GM23338 (cell line): ENCODE results near the gene STX16. TPM values are rescaled to one million over a fixed set of nuclear protein-coding genes. Genes with fewer than 3 reads are reported as not detected.

Source experiments
- ATAC-seq: fragments of 200-7000 bp; cut with Tn5 transposase; 3 replicates; pipeline ENCODE4 v1.9.1; 2020
- DNase-seq: peaks from one replicate; pipeline ENCODE4 v3.0.0-alpha.2; 2015; ENCODE audit warnings: low spot score
- H2AFZ ChIP-seq: fragments of 200-600 bp; sonication (generic); 2 replicates; pipeline ENCODE4 v1.8.0; 2016; ENCODE audit warnings: antibody characterized with exemption, mild to moderate bottlenecking, moderate library complexity
- H3F3A ChIP-seq: fragments of 200-600 bp; sonication (generic); replicated peaks from 2 replicates; pipeline ENCODE4 v1.8.0; 2017; ENCODE audit warnings: antibody characterized with exemption, mixed run types, low read depth
- H3K27ac ChIP-seq: fragments of 200-600 bp; sonication (generic); 2 replicates; pipeline ENCODE4 v1.6.1; 2016; ENCODE audit warnings: low read depth
- H3K27me3 ChIP-seq: fragments of 200-600 bp; sonication (generic); 2 replicates; pipeline ENCODE4 v1.8.0; 2016; ENCODE audit warnings: mild to moderate bottlenecking, mixed run types, moderate library complexity; ENCODE audit not compliant: insufficient read depth
- H3K36me3 ChIP-seq: fragments of 200-600 bp; sonication (generic); 2 replicates; pipeline ENCODE4 v1.8.0; 2016; ENCODE audit warnings: mild to moderate bottlenecking; ENCODE audit not compliant: insufficient read depth
- H3K4me1 ChIP-seq: fragments of 200-600 bp; sonication (generic); 2 replicates; pipeline ENCODE4 v1.8.0; 2016; ENCODE audit warnings: mild to moderate bottlenecking, moderate library complexity; ENCODE audit not compliant: insufficient read depth
- H3K4me2 ChIP-seq: fragments of 200-600 bp; sonication (generic); 2 replicates; pipeline ENCODE4 v1.7.1; 2017; ENCODE audit warnings: mixed run types
- H3K4me3 ChIP-seq: fragments of 200-600 bp; sonication (generic); 2 replicates; pipeline ENCODE4 v1.6.1; 2016; ENCODE audit warnings: mixed run types
- H3K79me2 ChIP-seq: fragments of 200-600 bp; sonication (generic); replicated peaks from 2 replicates; pipeline ENCODE4 v1.8.0; 2017; ENCODE audit warnings: mild to moderate bottlenecking; ENCODE audit not compliant: insufficient read depth
- H3K9me2 ChIP-seq: fragments of 200-600 bp; sonication (generic); 2 replicates; pipeline ENCODE4 v1.8.0; 2017; ENCODE audit not compliant: insufficient read depth
- H4K20me1 ChIP-seq: fragments of 200-600 bp; sonication (generic); replicated peaks from 2 replicates; pipeline ENCODE4 v1.8.0; 2017; ENCODE audit warnings: mild to moderate bottlenecking; ENCODE audit not compliant: insufficient read depth
- H3K27ac Mint-ChIP-seq: 2 replicates; pipeline ENCODE4 v1.8.0; 2020; ENCODE audit warnings: inconsistent platforms, mild to moderate bottlenecking, moderate library complexity, mixed read lengths
- H3K27me3 Mint-ChIP-seq: 3 replicates; pipeline ENCODE4 v1.8.0; 2022; ENCODE audit warnings: low read depth, mild to moderate bottlenecking, moderate library complexity, mixed read lengths, inconsistent platforms; ENCODE audit not compliant: insufficient read depth, poor library complexity
- H3K36me3 Mint-ChIP-seq: 3 replicates; pipeline ENCODE4 v1.8.0; 2021; ENCODE audit warnings: low read depth, mild to moderate bottlenecking, inconsistent platforms, moderate library complexity, mixed read lengths
- H3K4me1 Mint-ChIP-seq: 3 replicates; pipeline ENCODE4 v1.8.0; 2020; ENCODE audit warnings: mild to moderate bottlenecking, inconsistent platforms, mixed read lengths
- H3K4me3 Mint-ChIP-seq: 3 replicates; pipeline ENCODE4 v1.8.0; 2021; ENCODE audit warnings: moderate library complexity, mild to moderate bottlenecking, inconsistent platforms, mixed read lengths
- H3K9me3 Mint-ChIP-seq: 3 replicates; pipeline ENCODE4 v1.8.0; 2020; ENCODE audit warnings: moderate library complexity, mild to moderate bottlenecking, inconsistent platforms, mixed read lengths
- CREB1 ChIP-seq: fragments of 250-450 bp; sonication (Bioruptor Pico); IDR thresholded peaks from 2 replicates; pipeline ENCODE4 v1.5.0; 2020; ENCODE audit warnings: low read depth, mild to moderate bottlenecking, moderate library complexity
- CTCF ChIP-seq, 2 experiments: fragments of 200-600 bp in 1 of 2; sonication (generic) in 1 of 2; conservative IDR thresholded peaks; 2 replicates each; pipeline versions ENCODE4 v1.5.1 to v1.6.1; 2016 to 2017; ENCODE audit warnings: antibody characterized with exemption in 2 of 2, low read depth in 2 of 2, mild to moderate bottlenecking in 2 of 2, moderate library complexity in 1 of 2
- ETS1 ChIP-seq: IDR thresholded peaks from 2 replicates; pipeline ENCODE4 v1.6.1; 2016; ENCODE audit warnings: antibody characterized with exemption
- EZH2 ChIP-seq: fragments of 200-600 bp; sonication (generic); IDR thresholded peaks from one replicate; pipeline ENCODE4 v1.8.0; 2017; ENCODE audit warnings: antibody characterized with exemption, mild to moderate bottlenecking, low read depth; ENCODE audit not compliant: unreplicated experiment
- EZH2phosphoT487 ChIP-seq: fragments of 200-600 bp; sonication (generic); IDR thresholded peaks from one replicate; pipeline ENCODE4 v1.8.1; 2018; ENCODE audit warnings: antibody characterized with exemption; ENCODE audit not compliant: unreplicated experiment
- JUNB ChIP-seq: IDR thresholded peaks from one replicate; pipeline ENCODE4 v1.6.1; 2016; ENCODE audit warnings: antibody characterized with exemption; ENCODE audit not compliant: unreplicated experiment
- NANOG ChIP-seq: IDR thresholded peaks from 2 replicates; pipeline ENCODE4 v1.6.1; 2016; ENCODE audit warnings: antibody characterized with exemption, borderline replicate concordance
- POLR2AphosphoS5 ChIP-seq: IDR thresholded peaks from 2 replicates; pipeline ENCODE4 v1.6.1; 2016; ENCODE audit warnings: antibody characterized with exemption, low read depth
- REST ChIP-seq: IDR thresholded peaks from one replicate; pipeline ENCODE4 v1.6.1; 2018; ENCODE audit warnings: antibody characterized with exemption; ENCODE audit not compliant: unreplicated experiment
- STAT1 ChIP-seq: IDR thresholded peaks from one replicate; pipeline ENCODE4 v1.6.1; 2016; ENCODE audit warnings: antibody characterized with exemption; ENCODE audit not compliant: unreplicated experiment
- ZNF114 ChIP-seq: fragments of 250-450 bp; sonication (Bioruptor Pico); IDR thresholded peaks from 2 replicates; pipeline ENCODE4 v1.5.0; 2020; ENCODE audit warnings: mild to moderate bottlenecking, moderate library complexity
- ZNF331 ChIP-seq: fragments of 250-450 bp; sonication (Bioruptor Pico); IDR thresholded peaks from 2 replicates; pipeline ENCODE4 v1.5.0; 2020; ENCODE audit warnings: low read depth, mild to moderate bottlenecking, moderate library complexity
- polyA plus RNA-seq: library from polyadenylated mRNA; unstranded; fragments of >200 nt; fragmentation: Nextera tagmentation; extraction: Ambion mirVana; gene quantifications from 2 replicates; pipeline ENCODE4 v1.2.1, GENCODE V29; 2016
- total RNA-seq: library from RNA; depleted of rRNA; stranded (reverse); fragments of >200 nt; shearing (Covaris generic); gene quantifications from 2 replicates; pipeline ENCODE4 v1.2.3, GENCODE V29; 2014
- TF ChIP-seq, protein P1 (sequence below): fragments of 250-450 bp; sonication (Bioruptor Pico); IDR thresholded peaks from 2 replicates; pipeline ENCODE4 v1.5.0; 2020; ENCODE audit warnings: mild to moderate bottlenecking, moderate library complexity

STX16 gene
- total and polyA plus RNA-seq, 2 experiments from 2014 or later, result 31.2 to 70.5 TPM

GRCh38 chr20:58713801-58714339, 62.8 kb downstream of the STX16 start:
- Histone ChIP-seq H3K4me1 (no peaks in the 10 kb centered on the region; the same call in 1 of the 2 replicates), H3K79me2 (no peaks in the 10 kb centered on the region), H3K36me3 (no peaks in the 10 kb centered on the region), H3K4me2 (no peak overlapping the region), H3K4me3 (no peak overlapping the region), H3K27ac (no peak overlapping the region), H4K20me1 (no peaks in the 10 kb centered on the region; the same call in 1 of the 2 replicates), H3F3A (no peaks in the 10 kb centered on the region), H3K27me3 (no peaks in the 10 kb centered on the region), H2AFZ (no peak overlapping the region), H3K9me2 (no peaks in the 10 kb centered on the region)
- Mint-ChIP-seq H3K4me1 (peaks cover 8% of the 10 kb centered on the region; the same call in 1 of the 3 replicates), H3K9me3 (no peaks in the 10 kb centered on the region), H3K27me3 (peaks cover 6% of the 10 kb centered on the region), H3K27ac (no peak overlapping the region), H3K4me3 (no peak overlapping the region), H3K36me3 (peaks cover 6% of the 10 kb centered on the region; the same call in 2 of the 3 replicates)
- ATAC-seq, result no peak
- no peak for TF ChIP-seq CTCF (conservative IDR thresholded peaks at IDR 0.05; ENCODE audit: low read depth in 2 of 2)
- no peak for TF ChIP-seq ETS1
- TF ChIP-seq, protein P1, sequence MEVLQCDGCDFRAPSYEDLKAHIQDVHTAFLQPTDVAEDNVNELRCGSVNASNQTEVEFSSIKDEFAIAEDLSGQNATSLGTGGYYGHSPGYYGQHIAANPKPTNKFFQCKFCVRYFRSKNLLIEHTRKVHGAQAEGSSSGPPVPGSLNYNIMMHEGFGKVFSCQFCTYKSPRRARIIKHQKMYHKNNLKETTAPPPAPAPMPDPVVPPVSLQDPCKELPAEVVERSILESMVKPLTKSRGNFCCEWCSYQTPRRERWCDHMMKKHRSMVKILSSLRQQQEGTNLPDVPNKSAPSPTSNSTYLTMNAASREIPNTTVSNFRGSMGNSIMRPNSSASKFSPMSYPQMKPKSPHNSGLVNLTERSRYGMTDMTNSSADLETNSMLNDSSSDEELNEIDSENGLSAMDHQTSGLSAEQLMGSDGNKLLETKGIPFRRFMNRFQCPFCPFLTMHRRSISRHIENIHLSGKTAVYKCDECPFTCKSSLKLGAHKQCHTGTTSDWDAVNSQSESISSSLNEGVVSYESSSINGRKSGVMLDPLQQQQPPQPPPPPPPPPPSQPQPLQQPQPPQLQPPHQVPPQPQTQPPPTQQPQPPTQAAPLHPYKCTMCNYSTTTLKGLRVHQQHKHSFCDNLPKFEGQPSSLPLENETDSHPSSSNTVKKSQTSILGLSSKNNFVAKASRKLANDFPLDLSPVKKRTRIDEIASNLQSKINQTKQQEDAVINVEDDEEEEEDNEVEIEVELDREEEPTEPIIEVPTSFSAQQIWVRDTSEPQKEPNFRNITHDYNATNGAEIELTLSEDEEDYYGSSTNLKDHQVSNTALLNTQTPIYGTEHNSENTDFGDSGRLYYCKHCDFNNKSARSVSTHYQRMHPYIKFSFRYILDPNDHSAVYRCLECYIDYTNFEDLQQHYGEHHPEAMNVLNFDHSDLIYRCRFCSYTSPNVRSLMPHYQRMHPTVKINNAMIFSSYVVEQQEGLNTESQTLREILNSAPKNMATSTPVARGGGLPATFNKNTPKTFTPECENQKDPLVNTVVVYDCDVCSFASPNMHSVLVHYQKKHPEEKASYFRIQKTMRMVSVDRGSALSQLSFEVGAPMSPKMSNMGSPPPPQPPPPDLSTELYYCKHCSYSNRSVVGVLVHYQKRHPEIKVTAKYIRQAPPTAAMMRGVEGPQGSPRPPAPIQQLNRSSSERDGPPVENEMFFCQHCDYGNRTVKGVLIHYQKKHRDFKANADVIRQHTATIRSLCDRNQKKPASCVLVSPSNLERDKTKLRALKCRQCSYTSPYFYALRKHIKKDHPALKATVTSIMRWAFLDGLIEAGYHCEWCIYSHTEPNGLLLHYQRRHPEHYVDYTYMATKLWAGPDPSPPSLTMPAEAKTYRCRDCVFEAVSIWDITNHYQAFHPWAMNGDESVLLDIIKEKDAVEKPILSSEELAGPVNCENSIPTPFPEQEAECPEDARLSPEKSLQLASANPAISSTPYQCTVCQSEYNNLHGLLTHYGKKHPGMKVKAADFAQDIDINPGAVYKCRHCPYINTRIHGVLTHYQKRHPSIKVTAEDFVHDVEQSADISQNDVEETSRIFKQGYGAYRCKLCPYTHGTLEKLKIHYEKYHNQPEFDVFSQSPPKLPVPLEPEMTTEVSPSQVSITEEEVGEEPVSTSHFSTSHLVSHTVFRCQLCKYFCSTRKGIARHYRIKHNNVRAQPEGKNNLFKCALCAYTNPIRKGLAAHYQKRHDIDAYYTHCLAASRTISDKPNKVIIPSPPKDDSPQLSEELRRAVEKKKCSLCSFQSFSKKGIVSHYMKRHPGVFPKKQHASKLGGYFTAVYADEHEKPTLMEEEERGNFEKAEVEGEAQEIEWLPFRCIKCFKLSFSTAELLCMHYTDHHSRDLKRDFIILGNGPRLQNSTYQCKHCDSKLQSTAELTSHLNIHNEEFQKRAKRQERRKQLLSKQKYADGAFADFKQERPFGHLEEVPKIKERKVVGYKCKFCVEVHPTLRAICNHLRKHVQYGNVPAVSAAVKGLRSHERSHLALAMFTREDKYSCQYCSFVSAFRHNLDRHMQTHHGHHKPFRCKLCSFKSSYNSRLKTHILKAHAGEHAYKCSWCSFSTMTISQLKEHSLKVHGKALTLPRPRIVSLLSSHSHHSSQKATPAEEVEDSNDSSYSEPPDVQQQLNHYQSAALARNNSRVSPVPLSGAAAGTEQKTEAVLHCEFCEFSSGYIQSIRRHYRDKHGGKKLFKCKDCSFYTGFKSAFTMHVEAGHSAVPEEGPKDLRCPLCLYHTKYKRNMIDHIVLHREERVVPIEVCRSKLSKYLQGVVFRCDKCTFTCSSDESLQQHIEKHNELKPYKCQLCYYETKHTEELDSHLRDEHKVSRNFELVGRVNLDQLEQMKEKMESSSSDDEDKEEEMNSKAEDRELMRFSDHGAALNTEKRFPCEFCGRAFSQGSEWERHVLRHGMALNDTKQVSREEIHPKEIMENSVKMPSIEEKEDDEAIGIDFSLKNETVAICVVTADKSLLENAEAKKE (CRISPR knock-in tag), result no peak
- TF ChIP-seq POLR2AphosphoS5, result no peak
- TF ChIP-seq STAT1, result no peak
- no peak for TF ChIP-seq ZNF331
- no peak for TF ChIP-seq EZH2phosphoT487
- no peak for TF ChIP-seq NANOG
- no peak for TF ChIP-seq REST
- no peak for TF ChIP-seq ZNF114
- TF ChIP-seq JUNB, result no peak
- TF ChIP-seq EZH2, result no peak
- TF ChIP-seq CREB1 (CRISPR knock-in tag), result no peak
- DNase-seq, result no peak
